ENCODE data around the gene HRH3.

DNA sequence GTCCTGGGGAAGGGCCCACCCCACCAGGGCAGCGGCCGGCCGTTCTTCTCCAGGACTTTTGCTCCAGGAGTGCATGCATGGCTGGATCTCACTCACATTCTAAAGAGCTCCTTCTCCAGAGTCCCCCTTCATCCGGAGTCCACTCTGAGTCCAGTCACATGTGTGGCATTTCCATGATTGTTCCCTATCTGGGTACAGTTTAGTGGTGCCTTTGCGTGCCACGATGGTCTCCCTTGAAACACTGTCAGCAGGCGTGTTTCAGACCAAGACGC is 39.2 kb upstream of the HRH3 start:
- TF ChIP-seq TAF1 (IDR thresholded peaks at IDR 0.05; ENCODE audit: low read depth, low read length), result no peak
- no peak for TF ChIP-seq POLR2AphosphoS5 (IDR thresholded peaks at IDR 0.05; ENCODE audit: low read depth, low read length)
- no peak for TF ChIP-seq POLR2A (IDR thresholded peaks at IDR 0.05; ENCODE audit: low read depth, low read length)
- TF ChIP-seq SPI1 (IDR thresholded peaks at IDR 0.05; ENCODE audit: low read depth, low read length), result no peak
- no peak for TF ChIP-seq POU2F2 (IDR thresholded peaks at IDR 0.05; ENCODE audit: low read depth, low read length)

Measured in GM12891 (cell line).